Measurements from ENCODE around the gene WDFY4.

The WDFY4 gene

GRCh38 chr10:48817141-48817540 is 132.5 kb downstream of the WDFY4 start:
- DNase-seq (ENCODE audit: low read depth): no peak

- DNase-seq (ENCODE audit: low read depth): no peak
Observed at GRCh38 chr10:48818081-48818480, 133.4 kb downstream of the WDFY4 start.

- DNase-seq (ENCODE audit: low read depth): no peak
Observed at GRCh38 chr10:48818861-48819520, 134.3 kb downstream of the WDFY4 start.

GRCh38 chr10:48819783-48820182 is 135.1 kb downstream of the WDFY4 start:
- no peak for DNase-seq (ENCODE audit: low read depth)

- no peak for DNase-seq (ENCODE audit: low read depth)
Observed at GRCh38 chr10:48820231-48820630, 135.6 kb downstream of the WDFY4 start.

GRCh38 chr10:48820699-48821098 is 136.0 kb downstream of the WDFY4 start:
- no peak for DNase-seq (ENCODE audit: low read depth)

GRCh38 chr10:48821111-48821510 is 136.4 kb downstream of the WDFY4 start:
- no peak for DNase-seq (ENCODE audit: low read depth)

GRCh38 chr10:48821692-48822091 is 137.0 kb downstream of the WDFY4 start:
- no peak for DNase-seq (ENCODE audit: low read depth)

GRCh38 chr10:48833674-48834073 is 149.0 kb downstream of the WDFY4 start:
- no peak for DNase-seq (ENCODE audit: low read depth)

- no peak for DNase-seq (ENCODE audit: low read depth)
Observed at GRCh38 chr10:48834189-48834965, 149.7 kb downstream of the WDFY4 start.

GRCh38 chr10:48835781-48836180 is 151.1 kb downstream of the WDFY4 start:
- DNase-seq (ENCODE audit: low read depth): no peak

GRCh38 chr10:48836605-48837004 is 151.9 kb downstream of the WDFY4 start:
- DNase-seq (ENCODE audit: low read depth): no peak

- no peak for DNase-seq (ENCODE audit: low read depth)
Observed at GRCh38 chr10:48838834-48839233, 154.2 kb downstream of the WDFY4 start.

GRCh38 chr10:48839809-48840679 is 155.4 kb downstream of the WDFY4 start:
- DNase-seq (ENCODE audit: low read depth): no peak

- no peak for DNase-seq (ENCODE audit: low read depth)
Observed at GRCh38 chr10:48842231-48842630, 157.6 kb downstream of the WDFY4 start.

- no peak for DNase-seq (ENCODE audit: low read depth)
Observed at GRCh38 chr10:48843198-48843597, 158.5 kb downstream of the WDFY4 start.

GRCh38 chr10:48844616-48845015 is 159.9 kb downstream of the WDFY4 start:
- no peak for DNase-seq (ENCODE audit: low read depth)

- DNase-seq (ENCODE audit: low read depth): no peak
Observed at GRCh38 chr10:48845512-48845911, 160.8 kb downstream of the WDFY4 start.

GRCh38 chr10:48847691-48848090 is 163.0 kb downstream of the WDFY4 start:
- no peak for DNase-seq (ENCODE audit: low read depth)

GRCh38 chr10:48856855-48857254 is 172.2 kb downstream of the WDFY4 start:
- no peak for DNase-seq (ENCODE audit: low read depth)

- no peak for DNase-seq (ENCODE audit: low read depth)
Observed at GRCh38 chr10:48872234-48872633, 187.6 kb downstream of the WDFY4 start.

- DNase-seq (ENCODE audit: low read depth): no peak
Observed at GRCh38 chr10:48878091-48878490, 193.4 kb downstream of the WDFY4 start.

- DNase-seq (ENCODE audit: low read depth): no peak
Observed at GRCh38 chr10:48879451-48879850, 194.8 kb downstream of the WDFY4 start.

Data from fibroblast of the conjunctiva (primary cell).